ENCODE results near the gene RAB20. TPM values are rescaled to one million over a fixed set of nuclear protein-coding genes. Genes with fewer than 3 reads are reported as not detected.

Gene RAB20
- total RNA-seq, 1 experiment from 2014 or later = 12.3 TPM

GRCh38 chr13:110492679-110493593 lies 68.6 kb downstream of the RAB20 start:
- no peaks in the 10 kb centered on the region for H3K23me2 ChIP-seq (ENCODE audit: insufficient read length, low read depth, low read length, poor library complexity, severe bottlenecking)
- Mint-ChIP-seq H3K4me1 (peaks cover 0 to 8% of the 10 kb centered on the region in 2 experiments; a peak in 1 of 4 replicates), H3K27me3 (ENCODE audit: low read depth) (no peaks in the 10 kb centered on the region), H3K36me3 (ENCODE audit: insufficient read depth in 1 of 3, low read depth in 3 of 3) (peaks cover 38 to 72% (median 66%) of the 10 kb centered on the region in 3 experiments), H3K27ac (no peak overlapping the region; a peak in 1 of 7 replicates), H3K4me3 (no peak overlapping the region), H3K9me3 (peaks cover 0 to 9% of the 10 kb centered on the region in 2 experiments; a peak in 1 of 5 replicates)
- H2BK20ac ChIP-seq (ENCODE audit: low read depth, low read length, poor library complexity, severe bottlenecking) = no peak overlapping the region
- H4K8ac ChIP-seq (replicated peaks; ENCODE audit: insufficient read length, low read depth, low read length) = no peak overlapping the region
- H3K4me1 ChIP-seq (ENCODE audit: insufficient read depth, low read length) = no peaks in the 10 kb centered on the region
- no peak overlapping the region for H2BK120ac ChIP-seq (ENCODE audit: low read depth, low read length, poor library complexity, severe bottlenecking)
- H2AK5ac ChIP-seq (ENCODE audit: insufficient read length, low read length) = no peak overlapping the region
- H3K27ac ChIP-seq (ENCODE audit: insufficient read length, low read depth, low read length) = no peak overlapping the region
- H3K18ac ChIP-seq (ENCODE audit: insufficient read length, low read depth, low read length) = no peak overlapping the region
- no peaks in the 10 kb centered on the region for H4K20me1 ChIP-seq (ENCODE audit: control insufficient read depth, insufficient read depth, insufficient read length)
- H2BK12ac ChIP-seq (ENCODE audit: insufficient read length, low read depth, low read length) = no peak overlapping the region
- H3K56ac ChIP-seq (ENCODE audit: insufficient read length, low read depth, low read length) = no peak overlapping the region
- DNase-seq = no peak
- H3K14ac ChIP-seq (ENCODE audit: insufficient read depth, low read length) = no peak overlapping the region
- no peaks in the 10 kb centered on the region for H3K9me3 ChIP-seq (ENCODE audit: control insufficient read depth, low read depth, low read length)
- no peaks in the 10 kb centered on the region for H3K27me3 ChIP-seq (ENCODE audit: insufficient read depth, low read length)
- H4K91ac ChIP-seq (ENCODE audit: insufficient read length, low read depth, low read length) = no peak overlapping the region
- TF ChIP-seq, protein P1, sequence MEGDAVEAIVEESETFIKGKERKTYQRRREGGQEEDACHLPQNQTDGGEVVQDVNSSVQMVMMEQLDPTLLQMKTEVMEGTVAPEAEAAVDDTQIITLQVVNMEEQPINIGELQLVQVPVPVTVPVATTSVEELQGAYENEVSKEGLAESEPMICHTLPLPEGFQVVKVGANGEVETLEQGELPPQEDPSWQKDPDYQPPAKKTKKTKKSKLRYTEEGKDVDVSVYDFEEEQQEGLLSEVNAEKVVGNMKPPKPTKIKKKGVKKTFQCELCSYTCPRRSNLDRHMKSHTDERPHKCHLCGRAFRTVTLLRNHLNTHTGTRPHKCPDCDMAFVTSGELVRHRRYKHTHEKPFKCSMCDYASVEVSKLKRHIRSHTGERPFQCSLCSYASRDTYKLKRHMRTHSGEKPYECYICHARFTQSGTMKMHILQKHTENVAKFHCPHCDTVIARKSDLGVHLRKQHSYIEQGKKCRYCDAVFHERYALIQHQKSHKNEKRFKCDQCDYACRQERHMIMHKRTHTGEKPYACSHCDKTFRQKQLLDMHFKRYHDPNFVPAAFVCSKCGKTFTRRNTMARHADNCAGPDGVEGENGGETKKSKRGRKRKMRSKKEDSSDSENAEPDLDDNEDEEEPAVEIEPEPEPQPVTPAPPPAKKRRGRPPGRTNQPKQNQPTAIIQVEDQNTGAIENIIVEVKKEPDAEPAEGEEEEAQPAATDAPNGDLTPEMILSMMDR (conservative IDR thresholded peaks at IDR 0.05) = no peak
- H3K4me2 ChIP-seq (ENCODE audit: insufficient read depth, insufficient read length, low read length) = no peak overlapping the region
- no peaks in the 10 kb centered on the region for H3K79me2 ChIP-seq (ENCODE audit: insufficient read depth, low read length)
- no peak overlapping the region for H2BK5ac ChIP-seq (ENCODE audit: insufficient read length, low read length)
- H3K9ac ChIP-seq (ENCODE audit: extremely low read depth, insufficient read length, low read length) = no peak overlapping the region
- no peak overlapping the region for H3K4ac ChIP-seq (ENCODE audit: low read depth, low read length)
- no peak overlapping the region for H3T11ph ChIP-seq (ENCODE audit: low read length)
- no CpG with 5 or more reads among the region's 30 CpGs for WGBS (ENCODE audit: extremely low coverage, insufficient read length, low lambda C conversion rate)
- H4K5ac ChIP-seq (ENCODE audit: insufficient read length, low read depth, low read length) = no peak overlapping the region
- H3K23ac ChIP-seq (ENCODE audit: insufficient read length, low read depth, low read length) = no peak overlapping the region
- no peak overlapping the region for H2AFZ ChIP-seq (ENCODE audit: low read length)
- no peak overlapping the region for H2BK15ac ChIP-seq (ENCODE audit: low read depth, low read length)
- no peaks in the 10 kb centered on the region for H3K79me1 ChIP-seq (ENCODE audit: insufficient read depth, low read depth, low read length, poor library complexity, severe bottlenecking)
